NCI-H2196 treated with DMSO at 0.1 percent for 48 hours (cell line): ENCODE results near the gene AFTPH.
"Not testable (repeated sequence)": the region's sequence is repeated elsewhere in the genome, so short reads cannot be mapped to it uniquely, and the experiment has no call there.

ENCODE experiments used
- DNase-seq: peaks from one replicate; lab custom pipeline; 2025; ENCODE audit not compliant: unreplicated experiment; lab: John Stamatoyannopoulos, UW

AFTPH gene

DNA sequence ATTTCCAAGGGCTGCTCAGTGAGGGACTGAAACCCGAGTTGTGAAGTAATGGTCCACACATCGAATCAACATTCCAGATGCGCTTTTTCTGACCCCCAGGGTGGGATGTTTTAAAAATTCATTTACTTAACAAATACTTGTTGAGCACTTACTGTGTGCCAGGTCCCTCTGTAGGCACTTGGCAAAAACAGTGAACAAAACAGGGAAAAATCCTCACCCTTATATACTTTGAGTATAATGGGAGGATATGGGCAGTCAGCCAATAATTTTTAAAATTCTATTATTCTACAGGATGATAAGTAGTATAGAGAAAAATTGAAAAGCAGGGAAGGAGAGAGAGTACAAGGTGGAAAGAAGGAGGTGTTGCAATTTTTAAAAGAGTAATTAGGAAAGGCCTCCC is 31.3 kb upstream of the AFTPH start:
- DNase-seq = no peak

DNA sequence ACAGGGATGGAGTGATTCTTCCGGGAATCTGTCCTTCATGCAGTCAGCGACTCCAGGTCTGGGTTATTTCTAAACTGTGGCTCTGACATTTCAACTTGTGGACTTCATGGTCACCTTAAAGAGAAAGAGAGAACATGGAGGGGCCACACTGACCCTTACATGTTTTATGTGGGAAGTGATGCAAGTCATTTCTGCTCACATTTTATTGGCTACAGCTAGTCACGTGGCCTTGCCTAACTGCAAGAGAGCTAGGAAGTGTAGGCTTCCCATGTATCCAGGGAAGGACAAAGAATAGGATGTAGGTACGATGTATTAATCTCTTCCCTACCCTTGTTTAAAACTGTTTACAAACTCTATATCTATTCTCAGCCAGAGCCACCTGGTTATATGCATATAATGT is 30.3 kb upstream of the AFTPH start:
- DNase-seq = no peak

DNA sequence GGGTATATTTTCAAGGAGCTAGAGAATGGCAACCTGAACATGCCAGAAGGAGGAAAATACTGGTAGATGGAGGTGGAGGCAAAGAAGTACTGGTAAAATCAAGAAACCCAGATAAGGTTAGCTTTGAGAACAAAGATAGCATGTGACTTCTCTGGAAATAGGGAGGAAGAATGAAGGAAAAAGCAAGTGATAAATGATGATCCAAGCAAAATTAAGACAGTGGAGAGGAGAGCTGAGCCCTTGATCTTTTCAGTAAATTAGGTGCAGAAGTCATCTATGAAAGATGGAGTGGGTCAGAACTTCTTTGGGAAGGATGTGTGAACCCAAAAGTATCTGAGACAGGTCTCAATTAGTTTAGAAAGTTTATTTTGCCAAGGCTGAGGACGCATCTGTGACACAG is 25.7 kb upstream of the AFTPH start:
- DNase-seq = no peak

DNA sequence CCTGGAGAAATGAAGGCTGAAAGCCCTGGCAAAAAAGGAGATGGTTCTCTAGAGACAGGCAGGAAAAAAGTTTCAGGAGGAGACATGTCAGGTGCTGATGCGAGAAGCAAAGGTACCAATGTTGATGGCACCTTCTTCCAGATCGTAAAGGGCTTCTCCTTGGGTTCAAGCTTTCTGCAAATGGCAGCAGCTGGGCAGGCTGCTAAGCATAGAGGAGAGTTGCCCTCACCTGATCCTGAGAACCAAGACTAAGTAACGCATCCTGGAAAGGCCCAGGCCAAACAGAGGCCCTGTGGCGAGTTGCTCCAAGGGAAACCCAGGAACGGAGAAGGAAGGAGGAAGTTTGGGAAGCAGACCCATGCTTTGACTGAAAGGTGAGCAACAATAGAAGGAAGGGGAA is 23.6 kb upstream of the AFTPH start:
- DNase-seq = no peak

GRCh38 chr2:64501946-64502345 is 22.2 kb upstream of the AFTPH start:
- no peak for DNase-seq

- DNase-seq = no peak
These were observed 21.3 kb upstream of the AFTPH start for GRCh38 chr2:64502860-64503259.

DNA sequence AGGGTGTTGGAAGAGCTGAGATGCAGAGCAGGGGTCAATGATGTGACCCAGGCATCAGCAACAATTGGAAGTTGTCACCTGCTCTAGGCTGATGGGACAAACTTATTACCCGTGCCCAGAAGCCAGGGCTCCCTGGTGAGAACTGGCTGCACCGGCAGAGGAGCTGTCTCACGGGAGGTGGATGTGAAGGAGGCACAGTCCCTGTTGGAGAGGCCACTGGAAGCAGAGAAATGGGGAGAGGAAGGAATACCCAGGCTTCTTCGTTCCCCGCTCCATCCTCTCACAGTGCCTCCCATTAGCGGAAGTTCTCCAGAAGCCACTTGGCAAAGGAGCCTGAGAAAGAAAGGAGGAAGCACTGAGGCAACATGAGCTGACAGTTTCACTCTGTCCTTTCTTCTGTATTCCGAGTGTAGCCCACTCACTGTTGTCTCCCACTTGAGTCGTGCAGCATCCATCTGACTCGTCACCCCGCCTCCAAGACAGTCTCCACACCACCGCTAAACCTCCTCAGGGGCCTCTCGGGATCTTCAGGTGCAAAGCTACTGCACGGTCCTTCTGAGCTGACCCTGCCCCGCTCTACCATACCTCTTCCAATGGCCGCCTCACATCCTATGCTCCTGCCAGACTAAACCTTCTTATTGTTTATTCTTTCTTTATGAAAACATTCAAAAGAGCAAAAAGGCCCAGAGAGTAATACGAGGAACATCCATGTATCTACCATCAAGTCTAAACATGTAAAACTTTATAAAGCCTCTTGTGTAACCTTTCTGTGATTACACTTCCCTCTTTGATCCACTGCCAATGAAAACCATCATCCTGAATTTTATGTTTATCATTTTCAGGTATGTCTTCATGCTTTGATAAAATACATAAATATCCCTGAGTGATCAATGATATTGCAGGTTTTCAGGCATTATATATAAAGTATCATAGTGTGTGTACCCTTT is 19.1 kb upstream of the AFTPH start:
- DNase-seq = no peak

DNA sequence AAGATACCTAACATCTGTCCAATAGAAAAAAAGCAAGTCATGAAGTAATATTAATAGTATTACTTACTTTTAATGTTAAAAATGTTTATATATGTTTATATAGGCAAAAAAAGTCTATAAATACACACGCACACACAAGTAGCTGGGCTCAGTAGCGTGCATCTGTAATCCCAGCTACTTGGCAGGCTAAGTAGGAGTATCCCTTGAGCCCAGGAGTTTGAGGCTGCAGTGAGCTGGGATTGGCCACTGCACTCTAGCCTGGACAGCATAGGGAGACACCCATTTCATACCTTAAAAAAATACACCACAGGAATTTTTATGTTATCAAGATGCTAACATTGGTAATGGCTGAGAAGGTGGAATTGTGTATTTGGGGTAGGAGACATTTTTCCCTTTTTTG is 17.4 kb upstream of the AFTPH start:
- no peak for DNase-seq

DNA sequence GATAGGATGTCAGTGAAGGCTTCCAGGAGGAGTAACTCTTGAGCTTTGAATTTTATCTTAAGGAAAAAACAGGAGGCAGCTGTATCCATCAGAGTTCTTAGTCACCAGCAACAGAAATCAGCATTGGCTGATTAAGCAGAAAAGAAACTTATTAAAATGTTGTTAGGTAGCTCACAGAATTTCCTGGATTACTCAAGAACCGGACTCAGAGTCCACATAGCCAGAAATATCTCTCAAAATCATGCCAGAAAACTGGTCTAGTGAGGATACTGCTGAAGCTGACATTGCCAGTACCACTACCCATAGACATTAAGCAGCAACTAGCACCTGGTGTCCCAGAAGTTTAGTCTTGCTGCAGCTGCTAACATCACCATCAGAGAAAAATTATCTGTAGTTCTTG is 10.1 kb upstream of the AFTPH start:
- DNase-seq = no peak

DNA sequence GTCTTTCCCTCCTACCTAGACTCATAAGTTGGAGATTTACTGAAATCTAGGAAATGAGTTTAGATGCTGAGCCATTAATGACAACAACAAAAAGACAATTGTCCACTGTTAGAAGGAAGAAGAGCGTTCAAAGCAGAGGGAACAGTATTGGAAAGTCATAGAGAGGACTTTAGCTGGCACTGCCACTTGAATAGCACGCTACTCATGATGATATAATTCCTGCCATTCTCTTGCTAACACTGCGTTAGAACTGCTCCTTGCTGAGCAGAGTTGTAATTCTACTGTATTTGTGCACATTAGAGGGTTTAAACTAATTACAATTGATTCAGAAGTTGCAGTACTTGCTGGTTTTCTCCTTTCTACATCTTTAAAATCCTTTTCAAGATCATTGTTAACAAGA is 9.0 kb upstream of the AFTPH start:
- DNase-seq = no peak

- no peak for DNase-seq
These were observed 7.2 kb upstream of the AFTPH start for GRCh38 chr2:64516651-64517510.

GRCh38 chr2:64517511-64517884 is 6.6 kb upstream of the AFTPH start:
- DNase-seq = no peak

- no peak for DNase-seq
These were observed 1.2 kb upstream of the AFTPH start for GRCh38 chr2:64522843-64523428.

- no peak for DNase-seq
These were observed 632 bp downstream of the AFTPH start for GRCh38 chr2:64524604-64525316.

DNA sequence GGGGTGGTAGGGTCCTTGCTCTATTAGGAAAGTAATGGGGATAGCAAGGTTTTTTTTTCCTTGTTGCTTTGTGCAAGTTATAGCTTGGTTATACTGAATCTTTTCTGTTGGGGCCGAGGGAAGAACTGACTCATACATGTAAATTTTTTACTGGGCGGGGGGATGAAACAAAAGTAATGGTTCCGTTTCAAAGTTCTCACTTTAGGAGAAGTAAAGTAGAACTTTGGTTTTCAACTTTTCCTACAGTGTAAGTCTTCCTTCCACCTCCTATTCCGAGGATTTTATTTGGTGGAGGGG is 1.1 kb downstream of the AFTPH start:
- no peak for DNase-seq

- DNase-seq = no peak
These were observed 1.9 kb downstream of the AFTPH start for GRCh38 chr2:64526034-64526433.

DNA sequence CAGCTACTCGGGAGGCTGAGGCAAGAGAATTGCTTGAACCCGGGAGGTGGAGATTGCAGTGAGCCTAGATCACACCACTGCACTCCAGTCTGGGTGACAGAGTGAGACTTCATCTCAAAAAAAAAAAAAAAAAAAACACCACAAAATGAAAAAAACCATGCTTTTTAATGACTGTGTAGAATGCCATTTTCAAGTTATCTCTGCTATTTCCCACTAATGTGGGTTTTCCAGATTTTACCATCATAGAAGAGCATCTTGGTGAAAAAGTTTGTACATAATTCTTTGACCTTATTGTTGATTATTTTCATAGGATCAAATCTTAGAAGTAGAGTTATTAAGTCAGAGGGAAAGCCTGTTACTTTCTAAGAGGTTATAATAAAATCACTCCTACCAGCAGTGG is 6.8 kb downstream of the AFTPH start:
- not testable (repeated sequence) for DNase-seq

- no peak for DNase-seq
These were observed 7.9 kb downstream of the AFTPH start for GRCh38 chr2:64532030-64532429.

DNA sequence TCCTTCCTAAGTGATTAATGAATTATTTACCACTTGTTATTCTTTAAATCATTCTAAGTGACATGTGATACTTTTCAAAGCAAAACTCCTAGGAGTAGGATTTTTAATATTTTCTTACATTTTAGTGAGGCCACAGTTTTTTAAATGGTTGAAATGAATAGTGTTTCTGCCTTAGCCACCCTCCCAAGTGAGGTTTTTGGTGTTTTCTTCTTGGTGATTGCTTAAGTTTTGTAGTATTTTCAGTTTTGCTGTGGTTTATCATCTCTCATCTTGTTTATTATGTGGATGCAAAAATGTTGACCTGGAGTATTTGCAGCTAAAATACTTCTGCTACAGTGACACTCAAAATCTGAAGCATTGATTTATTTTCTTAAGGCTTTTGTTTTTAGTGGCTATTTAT is 9.8 kb downstream of the AFTPH start:
- DNase-seq = no peak

- DNase-seq = no peak
These were observed 10.2 kb downstream of the AFTPH start for GRCh38 chr2:64534363-64534762.

DNA sequence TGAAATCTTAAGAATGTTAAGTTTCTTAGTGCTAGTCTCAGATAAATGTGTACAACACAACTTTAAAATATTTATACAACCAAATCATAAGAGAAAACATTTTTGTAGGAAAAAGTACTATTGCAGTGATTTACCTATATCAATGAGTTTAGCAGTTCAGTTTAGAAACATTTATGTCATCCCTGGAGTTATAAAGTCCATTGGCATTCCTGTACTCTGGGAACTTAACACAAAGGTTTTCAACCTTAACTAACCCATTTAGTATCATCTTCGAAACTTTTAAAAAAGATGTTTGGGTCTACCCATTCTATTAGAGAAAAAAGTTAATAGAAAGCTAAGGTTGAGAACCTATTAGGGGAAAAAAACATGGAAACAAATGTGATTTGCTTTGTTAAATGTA is 10.9 kb downstream of the AFTPH start:
- DNase-seq = no peak
